Peyer's patch (tissue), 4 donors: ENCODE measurements around the gene ARHGAP26.

ENCODE experiments used
- POLR2A ChIP-seq, 2 donors: fragments of 450-650 bp; IDR thresholded peaks; one replicate each; pipeline ENCODE4 v1.5.1; 2017; ENCODE audit warnings: antibody characterized with exemption in 2 of 2, mild to moderate bottlenecking in 2 of 2, moderate library complexity in 2 of 2
- TF ChIP-seq, protein P1 (sequence below), 6 experiments: fragments of 450-650 bp in 4 of 6; fragments of 200-600 bp in 2 of 6; sonication (generic) in 1 of 6; IDR thresholded peaks; one replicate each; pipeline ENCODE4 v1.5.1; 2017 to 2019; ENCODE audit warnings: antibody characterized with exemption in 6 of 6, mild to moderate bottlenecking in 3 of 6, moderate library complexity in 1 of 6

DNA sequence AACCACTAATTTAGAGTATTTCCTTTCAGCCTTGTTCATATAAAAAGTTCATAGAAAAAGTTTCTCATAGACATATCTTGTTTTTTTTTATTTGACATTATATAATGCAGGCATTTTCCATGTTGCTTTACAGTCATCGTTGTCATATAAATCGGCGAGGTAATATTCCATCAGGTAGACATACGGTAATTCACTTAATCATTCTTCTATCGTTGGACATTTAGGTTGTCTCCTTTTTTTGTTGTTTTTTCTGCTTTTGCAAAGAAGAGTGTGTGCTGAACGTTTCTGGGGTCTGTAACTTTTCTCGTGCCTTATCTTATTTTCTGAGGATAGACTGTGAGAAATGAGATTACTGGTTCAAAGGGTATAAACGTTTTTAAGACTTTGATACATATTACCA lies 283.6 kb downstream of the ARHGAP26 start:
- no peak for TF ChIP-seq POLR2A (IDR thresholded peaks at IDR 0.05)
- TF ChIP-seq, protein P1, sequence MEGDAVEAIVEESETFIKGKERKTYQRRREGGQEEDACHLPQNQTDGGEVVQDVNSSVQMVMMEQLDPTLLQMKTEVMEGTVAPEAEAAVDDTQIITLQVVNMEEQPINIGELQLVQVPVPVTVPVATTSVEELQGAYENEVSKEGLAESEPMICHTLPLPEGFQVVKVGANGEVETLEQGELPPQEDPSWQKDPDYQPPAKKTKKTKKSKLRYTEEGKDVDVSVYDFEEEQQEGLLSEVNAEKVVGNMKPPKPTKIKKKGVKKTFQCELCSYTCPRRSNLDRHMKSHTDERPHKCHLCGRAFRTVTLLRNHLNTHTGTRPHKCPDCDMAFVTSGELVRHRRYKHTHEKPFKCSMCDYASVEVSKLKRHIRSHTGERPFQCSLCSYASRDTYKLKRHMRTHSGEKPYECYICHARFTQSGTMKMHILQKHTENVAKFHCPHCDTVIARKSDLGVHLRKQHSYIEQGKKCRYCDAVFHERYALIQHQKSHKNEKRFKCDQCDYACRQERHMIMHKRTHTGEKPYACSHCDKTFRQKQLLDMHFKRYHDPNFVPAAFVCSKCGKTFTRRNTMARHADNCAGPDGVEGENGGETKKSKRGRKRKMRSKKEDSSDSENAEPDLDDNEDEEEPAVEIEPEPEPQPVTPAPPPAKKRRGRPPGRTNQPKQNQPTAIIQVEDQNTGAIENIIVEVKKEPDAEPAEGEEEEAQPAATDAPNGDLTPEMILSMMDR (IDR thresholded peaks at IDR 0.05) = no peak
